IPS-NIHi7 (cell line): ENCODE measurements around the gene VPS37B.
A peak's percentile ranks its signal among the peaks of the same experiment; 100 is the strongest.
"Not testable (repeated sequence)": the region's sequence is repeated elsewhere in the genome, so short reads cannot be mapped to it uniquely, and the experiment has no call there.

Experiments
- DNase-seq: peaks from one replicate; pipeline ENCODE4 v3.0.0; 2012; ENCODE audit warnings: mixed read lengths; ENCODE audit errors: extremely low spot score

Gene VPS37B

DNA sequence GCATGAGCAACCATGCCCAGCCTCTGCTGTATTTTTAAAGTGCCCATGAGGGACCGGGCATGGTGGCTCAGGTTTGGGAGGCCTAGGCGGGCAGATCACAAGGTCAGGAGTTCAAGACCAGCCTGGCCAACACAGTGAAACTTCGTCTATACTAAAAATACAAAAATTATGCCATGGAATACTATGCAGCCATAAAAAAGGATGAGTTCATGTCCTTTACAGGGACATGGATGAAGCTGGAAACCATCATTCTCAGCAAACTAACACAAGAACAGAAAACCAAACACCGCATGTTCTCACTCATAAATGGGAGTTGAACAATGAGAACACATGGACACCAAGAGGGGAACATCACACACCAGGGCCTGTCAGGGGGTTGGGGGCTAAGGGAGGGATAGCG, 9.3 kb upstream of the VPS37B start:
- DNase-seq: not testable (repeated sequence)

DNA sequence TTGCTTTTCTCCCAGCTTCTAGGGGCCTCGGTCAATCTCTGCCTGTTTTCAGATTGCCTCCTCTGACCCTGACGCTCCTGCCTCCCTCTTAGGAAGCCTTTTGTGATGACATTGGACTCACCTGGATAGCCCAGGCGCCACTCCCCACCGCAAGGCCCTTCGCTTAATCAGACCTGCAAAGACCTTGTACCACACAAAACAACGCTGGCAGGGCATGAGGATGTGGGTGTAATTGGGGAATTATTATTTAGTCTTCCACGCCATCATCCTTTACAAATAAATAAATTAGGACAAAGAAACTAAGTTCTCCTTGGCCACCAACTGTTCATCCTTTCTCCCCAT, 7.7 kb upstream of the VPS37B start:
- no peak for DNase-seq

DNA sequence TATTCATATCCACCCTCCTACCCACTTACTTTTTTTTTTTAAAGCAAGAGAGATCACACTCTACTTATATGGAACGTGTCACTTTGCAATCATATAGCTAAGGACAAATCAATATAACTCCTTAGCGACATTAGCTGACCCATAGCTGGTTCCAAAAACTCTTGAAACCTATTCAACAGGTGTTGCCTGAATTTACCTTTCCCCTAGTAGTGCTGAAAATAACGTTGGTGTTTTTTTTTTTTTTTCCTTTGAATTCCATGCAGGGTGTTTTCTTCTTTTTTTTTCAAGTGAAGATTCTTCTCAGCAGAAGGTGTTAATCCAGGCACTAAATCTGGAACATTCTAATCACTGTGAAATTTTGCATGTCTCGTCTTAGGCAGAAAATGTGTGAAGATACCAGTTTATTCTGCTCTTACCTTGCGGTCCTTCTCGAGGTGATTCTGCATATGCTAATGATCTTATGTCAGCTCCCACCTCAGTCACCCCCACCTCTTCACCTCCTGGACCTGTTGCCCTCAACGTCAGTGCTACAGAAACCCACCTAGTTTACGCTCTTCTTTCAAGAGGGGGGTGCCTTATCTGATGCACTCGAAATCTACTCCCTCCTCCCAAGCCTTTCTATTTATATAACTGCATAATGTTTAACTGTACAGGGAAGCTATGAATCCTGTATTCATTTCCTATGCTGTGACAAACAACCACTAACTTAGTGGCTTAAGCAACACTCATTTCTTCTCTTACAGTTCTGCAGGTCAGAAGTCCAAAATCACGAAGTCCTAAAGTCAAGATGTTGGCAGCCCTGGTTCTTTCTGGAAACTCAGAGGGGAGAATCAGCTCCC, 7.1 kb upstream of the VPS37B start:
- DNase-seq: no peak

DNA sequence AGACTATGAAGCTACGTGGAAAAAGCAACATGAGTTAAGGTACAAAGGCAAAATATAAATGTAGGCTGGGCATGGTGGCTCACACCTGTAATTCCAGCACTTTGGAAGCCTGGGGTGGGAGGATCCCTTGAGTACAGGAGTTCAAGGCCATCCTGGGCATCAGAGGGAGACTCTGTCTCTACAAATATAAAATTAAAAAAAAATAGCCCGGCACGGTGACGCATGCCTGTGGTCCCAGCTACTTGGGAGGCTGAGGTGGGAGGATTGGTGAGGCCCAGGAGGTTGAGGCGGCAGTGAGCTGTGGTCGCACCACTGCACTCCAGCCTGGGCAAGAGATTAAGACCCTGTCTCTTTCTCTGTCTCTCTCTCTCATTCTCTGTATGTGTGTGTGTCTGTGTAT, 4.0 kb upstream of the VPS37B start:
- DNase-seq: no peak

- DNase-seq: no peak
Measured at GRCh38 chr12:122896662-122897061, 738 bp upstream of the VPS37B start.

DNA sequence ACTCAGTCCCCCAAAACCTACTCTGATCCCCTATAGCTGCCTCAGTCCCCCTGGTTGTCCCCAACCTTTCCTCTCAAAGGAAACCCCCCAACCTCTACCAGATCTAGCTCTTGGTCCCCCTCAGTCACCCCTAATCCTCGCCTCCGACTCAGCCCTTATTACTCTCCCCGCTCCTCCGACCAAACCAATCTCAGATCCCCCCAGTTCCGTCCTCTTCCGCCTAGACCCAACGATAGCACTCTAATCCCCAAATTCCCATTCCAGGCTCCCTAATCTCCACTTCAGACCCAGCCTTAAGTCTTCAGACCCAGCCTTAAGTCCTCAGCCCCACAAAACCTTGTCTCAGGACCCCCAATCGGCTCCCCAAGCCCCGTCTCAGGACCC, 612 bp downstream of the VPS37B start:
- no peak for DNase-seq

DNA sequence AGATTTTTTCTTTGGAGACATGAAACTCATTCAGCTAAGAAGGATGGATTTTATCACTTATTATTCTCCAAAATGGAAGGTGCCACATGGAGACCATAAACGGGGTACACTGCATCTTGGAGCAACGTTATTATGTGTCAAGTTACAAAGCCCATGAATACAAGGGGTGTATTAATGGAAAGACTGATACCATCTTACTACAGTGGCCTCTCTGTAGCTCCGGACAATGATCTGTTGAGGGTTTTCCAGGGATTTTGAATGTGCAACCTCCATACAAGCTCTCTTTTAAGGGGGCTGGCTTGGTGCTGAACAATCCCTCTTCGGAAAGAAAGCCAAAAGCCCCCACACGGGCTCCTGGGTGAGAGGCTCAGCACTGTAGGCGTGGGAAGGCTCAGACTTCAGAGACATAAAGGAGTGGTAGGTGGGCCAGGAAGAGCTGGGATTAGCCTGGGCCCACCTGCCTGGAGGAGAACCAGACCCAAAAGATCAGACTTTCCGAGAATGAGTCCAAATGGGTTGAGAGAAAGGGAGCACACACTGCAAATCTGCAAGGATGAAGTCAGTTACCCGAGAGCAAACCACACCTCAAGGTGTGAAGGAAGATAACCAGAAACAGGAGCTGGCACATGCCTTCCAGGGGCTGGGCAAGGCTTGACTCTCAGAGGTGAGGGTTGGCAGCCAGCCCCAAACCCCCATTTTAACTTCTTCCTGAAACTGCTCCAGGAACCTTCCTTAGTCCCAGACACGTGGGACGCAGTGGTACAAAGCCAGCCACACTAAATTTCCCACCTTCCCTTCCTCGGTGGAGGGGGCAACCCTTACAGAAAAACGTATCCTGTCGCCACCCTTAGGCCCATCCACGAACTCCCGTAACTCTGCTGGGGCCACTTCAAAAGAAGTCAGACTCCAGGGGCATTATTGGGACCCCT, 1.5 kb downstream of the VPS37B start:
- no peak for DNase-seq

DNA sequence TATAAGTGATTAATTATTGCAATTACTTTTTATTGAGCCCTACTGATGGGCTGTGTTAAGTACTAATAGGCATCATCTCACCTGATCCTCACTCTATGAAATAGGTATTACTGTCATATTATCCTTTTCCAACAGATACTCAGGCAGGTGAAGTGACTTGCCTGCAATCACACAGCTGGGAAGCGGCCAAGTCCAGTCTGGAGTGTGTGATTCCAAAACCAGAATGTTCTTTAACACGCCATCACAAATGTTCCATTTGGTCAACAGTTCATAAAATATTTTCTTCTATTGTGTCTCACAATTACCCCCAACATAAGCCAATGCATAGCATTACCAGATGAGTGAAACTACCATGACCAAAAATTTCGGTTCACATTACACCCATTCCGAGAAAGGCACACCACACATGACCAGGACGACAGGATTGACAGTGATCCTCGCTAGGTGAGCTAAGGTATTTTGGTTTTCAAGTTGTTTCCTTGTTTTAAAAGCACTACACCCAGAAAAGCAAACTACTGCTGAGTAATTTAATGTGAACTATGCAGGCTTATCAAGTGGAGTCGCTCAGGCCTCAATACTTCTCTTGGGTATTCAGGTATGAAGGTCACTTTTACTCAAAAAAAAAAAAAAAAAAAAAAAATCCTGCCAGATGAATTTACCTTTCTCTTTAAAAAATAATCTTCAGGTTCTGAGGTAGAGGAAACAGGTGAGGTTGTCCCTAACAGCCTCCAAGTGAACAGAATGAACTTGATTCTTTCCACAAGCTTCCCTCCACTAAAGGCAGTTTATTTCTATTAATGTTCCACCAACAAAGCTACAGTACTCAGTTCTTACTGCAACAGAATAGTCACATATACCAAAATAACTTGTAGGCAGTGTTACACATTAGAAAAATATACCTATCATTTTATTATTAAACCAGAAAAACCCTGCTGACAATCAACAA, 2.4 kb downstream of the VPS37B start:
- no peak for DNase-seq

- not testable (repeated sequence) for DNase-seq
Measured at GRCh38 chr12:122892724-122893123, 3.2 kb downstream of the VPS37B start.

DNA sequence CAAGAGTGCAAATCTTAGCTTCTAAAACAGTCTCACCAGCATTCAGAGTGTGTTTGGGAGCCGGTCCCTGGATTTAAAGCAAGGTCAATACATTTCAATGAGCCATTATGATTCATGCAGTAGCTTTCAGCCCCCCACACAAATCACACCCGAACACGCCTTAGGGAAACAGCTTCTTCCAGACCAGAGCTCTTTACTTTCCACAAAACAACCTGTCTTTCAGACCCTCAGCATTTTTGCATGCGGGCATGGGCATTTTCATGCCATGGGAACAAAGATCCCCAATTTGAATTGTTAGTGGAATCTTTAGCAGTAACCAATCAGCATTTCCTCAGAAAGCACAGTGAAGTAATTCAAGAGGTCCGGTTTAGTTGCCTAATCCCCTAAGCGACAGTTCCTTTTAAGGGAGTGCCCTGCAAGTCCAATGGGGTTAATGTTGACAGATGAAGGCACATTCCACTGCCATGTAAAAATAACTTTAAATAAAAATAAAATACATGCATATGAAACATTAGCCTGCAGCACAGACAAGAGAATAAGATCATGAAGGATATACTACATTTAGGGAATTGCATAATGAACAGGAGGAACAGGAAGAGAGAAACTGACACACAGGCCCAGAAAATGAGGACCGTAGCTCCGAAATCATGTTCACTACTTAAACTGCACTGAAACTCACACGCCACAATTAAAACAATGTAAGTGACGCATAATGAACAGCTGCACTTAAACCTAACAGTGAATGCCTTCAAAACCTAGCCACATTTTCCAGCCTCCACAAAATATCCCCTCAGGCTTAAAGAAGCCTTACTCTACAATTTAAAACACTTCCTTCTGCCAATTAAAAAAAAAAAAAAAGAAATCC, 4.0 kb downstream of the VPS37B start:
- no peak for DNase-seq

GRCh38 chr12:122889761-122890520, 6.0 kb downstream of the VPS37B start:
- no peak for DNase-seq

GRCh38 chr12:122888232-122888752, 7.6 kb downstream of the VPS37B start:
- peak; percentile 38 for DNase-seq

GRCh38 chr12:122887819-122888212, 8.1 kb downstream of the VPS37B start:
- no peak for DNase-seq

- DNase-seq: no peak
Measured at GRCh38 chr12:122886851-122887818, 8.8 kb downstream of the VPS37B start.

DNA sequence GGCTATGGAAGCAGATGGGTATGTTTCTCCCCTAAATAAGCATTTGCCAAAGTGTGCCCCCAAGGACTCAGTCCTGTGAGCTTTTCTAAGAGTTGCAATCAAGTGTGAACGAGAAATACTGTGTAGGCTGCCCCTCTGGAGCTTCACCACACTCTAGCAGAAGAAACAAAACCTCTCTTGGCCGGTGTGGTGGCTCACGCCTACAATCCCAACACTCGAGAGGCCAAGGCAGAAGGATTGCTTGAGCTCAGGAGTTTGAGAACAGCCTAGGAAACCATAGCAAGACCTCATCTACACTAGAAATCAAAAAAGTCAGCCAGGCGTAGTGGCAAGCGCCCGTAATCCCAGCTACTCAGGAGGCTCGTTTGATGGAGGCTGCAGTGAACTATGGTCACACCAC, 9.8 kb downstream of the VPS37B start:
- no peak for DNase-seq

GRCh38 chr12:122884860-122885259, 11.1 kb downstream of the VPS37B start:
- DNase-seq: no peak

- no peak for DNase-seq
Measured at GRCh38 chr12:122884091-122884826, 11.7 kb downstream of the VPS37B start.
